ENCODE data around the gene ZNF235.
A peak's percentile ranks its signal among the peaks of the same experiment; 100 is the strongest.
"Not testable (repeated sequence)": the region's sequence is repeated elsewhere in the genome, so short reads cannot be mapped to it uniquely, and the experiment has no call there.

Gene ZNF235

DNA sequence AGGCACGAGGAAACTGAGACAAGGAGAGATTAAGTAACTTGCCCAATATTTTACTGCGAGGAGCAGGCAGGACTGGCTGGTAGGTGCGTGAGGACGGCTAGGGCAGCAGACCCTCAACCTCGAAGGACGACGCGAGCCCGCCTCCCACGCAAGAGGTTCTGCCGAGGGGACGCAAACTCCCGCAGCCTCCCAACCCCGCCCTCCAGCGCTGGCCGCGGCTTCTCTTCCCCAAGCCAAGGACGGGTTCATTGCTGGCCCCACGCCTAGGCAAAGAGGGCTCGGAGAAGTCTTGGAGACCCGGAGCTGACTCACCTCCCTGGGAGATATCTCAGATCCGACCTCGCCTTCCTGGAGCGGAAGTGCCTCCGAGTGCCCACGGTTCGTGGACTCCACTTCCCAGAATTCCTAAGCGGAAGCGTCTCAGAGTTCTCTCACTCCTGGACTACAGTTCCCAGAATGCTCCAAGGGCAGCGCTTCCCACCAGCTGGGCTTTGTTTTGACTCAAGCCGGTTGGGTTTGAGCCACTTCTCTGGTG lies at the start of gene ZNF235:
Gene ZNF235 (minus strand): TSS at position 367 of the 535 bp plus-strand sequence. CDS start 1,621 bp downstream, outside the sequence.
- DNase-seq: peak; percentile 90

DNA sequence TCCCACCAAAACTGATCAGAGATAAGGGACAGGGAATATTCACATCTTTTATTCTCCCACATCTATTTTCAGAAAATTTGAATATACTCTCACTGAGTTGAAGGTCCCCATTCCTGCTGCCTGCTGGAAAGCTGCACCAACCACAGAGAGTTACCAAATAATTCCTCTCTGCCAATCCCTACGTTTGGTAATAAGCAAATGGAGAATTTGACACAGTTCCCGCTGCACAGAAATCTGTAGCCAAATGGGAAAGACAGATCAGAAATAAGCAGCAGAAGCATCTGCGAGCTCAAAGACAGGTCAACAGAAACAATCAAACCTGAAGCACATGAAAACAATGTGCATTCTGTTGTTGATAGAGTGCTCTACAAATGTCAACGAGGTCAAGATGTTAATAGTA lies 41.7 kb upstream of the ZNF235 start:
- no peak for DNase-seq

DNA sequence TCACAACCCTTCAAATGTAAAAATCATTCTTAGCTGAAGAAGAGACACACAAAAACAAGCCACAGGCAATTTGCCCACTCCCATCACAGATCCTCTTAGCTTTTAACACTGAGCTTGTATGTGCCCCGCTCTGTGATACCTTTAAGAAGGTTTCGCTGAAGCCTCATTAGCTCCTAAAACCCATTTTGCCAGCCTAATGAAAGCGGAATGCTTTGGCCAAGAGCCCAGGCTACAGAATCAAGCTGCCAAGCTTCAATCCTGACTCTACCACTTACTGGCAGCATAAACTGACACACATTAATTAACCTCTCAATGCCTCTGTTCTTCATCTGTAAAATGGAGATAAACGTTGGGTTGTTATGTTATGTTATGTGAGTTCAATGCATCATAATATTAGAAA lies 41.1 kb upstream of the ZNF235 start:
- no peak for DNase-seq

DNA sequence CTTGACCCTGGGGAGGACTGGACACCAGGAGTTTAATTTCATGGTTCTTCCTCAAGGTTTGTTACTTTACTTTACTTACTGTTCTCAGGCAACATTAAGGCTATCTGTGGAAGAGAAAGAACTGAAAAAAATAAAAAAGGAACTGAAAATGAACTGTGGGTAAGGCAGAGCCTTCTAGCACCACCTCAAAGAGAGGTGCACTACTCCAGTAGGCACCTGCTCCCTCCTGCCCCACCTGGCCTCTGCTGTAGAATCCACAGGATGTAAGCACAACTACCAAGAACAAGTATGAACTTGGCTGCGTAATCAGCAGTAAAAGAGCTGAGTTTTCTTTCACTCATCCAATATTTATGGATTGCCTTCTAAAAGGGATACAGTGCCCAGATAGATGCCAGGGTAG lies 39.4 kb upstream of the ZNF235 start:
- DNase-seq: no peak

DNA sequence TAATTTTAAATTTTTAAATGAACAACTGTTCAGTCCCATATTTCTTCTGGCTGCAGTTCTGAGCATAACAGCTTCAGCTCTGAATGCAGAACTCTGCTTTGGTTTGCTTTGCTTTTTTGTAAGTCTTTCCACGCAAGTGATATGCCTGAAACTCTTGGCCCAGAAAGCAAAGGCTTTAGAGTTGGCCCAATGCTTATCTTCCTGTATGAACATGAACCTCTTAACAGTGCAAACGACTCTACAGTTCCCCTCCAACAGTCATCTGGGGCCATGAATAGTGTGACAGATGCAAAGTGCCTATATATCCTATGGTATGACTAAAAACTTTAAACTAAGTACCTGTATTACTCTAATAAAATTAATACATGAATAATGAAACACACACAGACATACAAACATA lies 37.0 kb upstream of the ZNF235 start:
- no peak for DNase-seq

DNA sequence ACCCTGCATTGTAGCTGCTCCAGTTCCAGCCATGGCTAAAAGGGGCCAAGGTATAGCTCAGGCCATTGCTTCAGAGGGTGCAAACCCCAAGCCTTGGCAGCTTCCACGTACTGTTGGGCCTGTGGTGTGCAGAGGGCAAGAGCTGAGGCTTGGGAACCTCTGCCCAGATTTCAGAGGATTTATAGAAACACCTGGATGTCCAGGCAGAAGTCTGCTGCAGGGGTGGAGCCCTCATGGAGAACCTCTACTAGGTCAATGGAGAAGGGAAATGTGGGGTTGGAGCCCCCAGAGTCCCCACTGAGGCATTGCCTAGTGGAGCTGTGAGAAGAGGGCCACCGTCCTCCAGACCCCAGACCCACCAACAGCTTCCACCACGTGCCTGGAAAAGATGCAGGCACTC lies 29.8 kb upstream of the ZNF235 start:
- not testable (repeated sequence) for DNase-seq

DNA sequence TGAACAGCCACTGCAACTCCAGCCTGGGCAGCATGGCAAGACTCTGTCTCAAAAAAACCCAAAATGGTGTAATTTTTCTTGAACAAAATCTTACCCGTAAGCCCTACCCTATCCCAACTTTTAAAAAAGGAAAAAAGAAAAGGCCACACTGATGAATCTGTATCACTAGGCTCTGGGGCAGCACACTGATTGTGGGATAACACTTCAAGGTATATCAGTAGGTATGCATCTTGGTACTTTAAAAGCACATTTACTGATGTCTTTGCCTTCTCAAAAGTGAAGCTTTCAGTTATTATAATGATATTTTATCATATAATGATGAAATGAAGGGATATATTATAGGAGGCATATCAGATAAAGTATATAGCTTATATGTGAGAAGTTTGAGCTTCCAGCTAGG lies 27.3 kb upstream of the ZNF235 start:
- DNase-seq: no peak

DNA sequence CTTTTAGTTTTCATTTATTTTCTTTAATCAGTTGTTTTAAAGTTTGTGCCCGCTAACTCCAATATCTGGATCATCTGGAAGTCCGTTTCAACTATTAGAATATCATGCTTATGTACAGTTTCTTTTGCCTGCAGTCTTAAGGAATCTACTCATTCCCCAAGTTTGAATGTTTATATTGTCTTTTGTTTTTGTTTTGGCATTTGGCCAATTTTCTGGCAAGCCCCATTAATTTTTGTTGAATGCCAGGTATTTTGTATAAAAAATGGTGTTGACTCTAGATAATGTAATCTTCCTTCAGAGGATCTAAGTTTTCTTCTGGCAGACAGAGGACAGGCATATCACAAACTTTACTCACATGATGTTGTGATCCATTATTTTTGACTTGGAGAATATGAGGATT lies 11.1 kb upstream of the ZNF235 start:
- DNase-seq: no peak

DNA sequence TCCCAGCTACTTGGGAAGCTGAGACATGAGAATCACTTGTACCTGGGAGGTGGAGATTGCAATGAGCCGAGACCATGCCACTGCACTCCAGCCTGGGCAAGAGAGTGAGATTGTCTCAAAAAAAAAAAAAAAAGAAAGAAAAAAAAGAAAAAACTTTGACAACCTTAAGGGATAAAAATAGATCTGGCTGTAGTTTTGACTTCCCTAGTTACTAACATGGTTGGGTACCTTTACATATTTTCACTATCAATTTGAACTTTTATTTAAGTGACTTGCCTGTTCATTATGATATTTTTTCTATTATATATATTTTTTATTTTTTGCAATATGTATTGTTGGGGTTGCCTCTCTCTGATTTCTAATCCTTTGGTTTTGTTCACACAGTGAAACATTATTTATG lies 8.4 kb upstream of the ZNF235 start:
- DNase-seq: no peak

DNA sequence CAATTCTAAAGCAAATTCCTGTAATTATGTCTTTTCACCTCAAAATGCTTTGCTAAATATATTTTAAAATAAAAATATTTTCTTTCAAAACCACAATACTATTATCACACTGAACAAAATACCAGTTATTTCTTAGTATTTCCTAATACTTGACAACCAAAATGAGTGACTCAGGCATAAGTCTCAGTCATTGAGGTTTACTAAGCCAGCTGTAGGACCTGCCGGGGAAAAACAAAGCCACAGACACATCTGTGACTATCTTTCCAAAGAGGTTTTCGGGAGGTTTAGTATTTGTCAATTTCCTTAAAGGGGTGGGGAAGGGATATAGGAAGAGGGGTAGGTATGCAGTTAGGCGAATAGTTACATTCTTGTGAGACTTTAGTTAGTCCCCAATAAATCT lies 3.2 kb upstream of the ZNF235 start:
- no peak for DNase-seq

DNA sequence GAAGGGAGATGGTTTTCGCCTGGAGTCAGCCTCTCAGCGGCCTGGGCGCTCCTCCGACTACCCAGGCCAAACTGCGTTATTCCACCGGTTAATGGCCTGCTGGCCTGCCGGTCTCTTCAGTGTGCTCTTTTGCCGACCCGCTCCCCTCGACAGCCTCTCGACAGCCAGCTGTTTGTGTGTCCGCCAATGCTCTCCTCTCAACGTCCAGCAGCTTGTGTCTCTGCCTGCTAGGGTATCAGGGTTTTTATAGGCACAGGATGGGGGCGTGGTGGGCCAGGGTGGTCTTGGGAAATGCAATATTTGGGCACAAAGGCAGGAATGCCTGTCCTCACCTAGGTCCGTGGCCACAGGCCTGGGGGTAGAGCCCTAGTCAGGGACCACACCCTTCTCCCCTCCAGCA lies 1.5 kb upstream of the ZNF235 start:
- DNase-seq: no peak

DNA sequence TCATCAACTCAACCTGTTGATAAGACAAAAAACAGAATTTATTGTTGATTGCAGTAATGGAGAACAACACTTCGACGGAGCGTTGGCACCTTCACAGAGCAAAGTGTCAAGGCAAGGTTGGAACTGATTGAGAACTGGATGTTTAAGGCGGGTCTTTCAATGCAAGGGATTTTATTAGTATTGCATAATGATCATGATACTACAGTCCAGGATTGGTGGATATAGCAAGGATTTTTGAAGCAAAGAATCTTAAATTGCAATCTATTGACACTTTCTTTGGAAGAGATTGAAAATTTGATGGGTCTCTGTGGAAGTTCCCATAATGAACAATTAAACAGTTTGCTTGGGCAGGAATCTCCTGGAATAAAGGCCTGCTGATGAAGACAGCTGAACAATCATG lies 632 bp upstream of the ZNF235 start:
- no peak for DNase-seq

DNA sequence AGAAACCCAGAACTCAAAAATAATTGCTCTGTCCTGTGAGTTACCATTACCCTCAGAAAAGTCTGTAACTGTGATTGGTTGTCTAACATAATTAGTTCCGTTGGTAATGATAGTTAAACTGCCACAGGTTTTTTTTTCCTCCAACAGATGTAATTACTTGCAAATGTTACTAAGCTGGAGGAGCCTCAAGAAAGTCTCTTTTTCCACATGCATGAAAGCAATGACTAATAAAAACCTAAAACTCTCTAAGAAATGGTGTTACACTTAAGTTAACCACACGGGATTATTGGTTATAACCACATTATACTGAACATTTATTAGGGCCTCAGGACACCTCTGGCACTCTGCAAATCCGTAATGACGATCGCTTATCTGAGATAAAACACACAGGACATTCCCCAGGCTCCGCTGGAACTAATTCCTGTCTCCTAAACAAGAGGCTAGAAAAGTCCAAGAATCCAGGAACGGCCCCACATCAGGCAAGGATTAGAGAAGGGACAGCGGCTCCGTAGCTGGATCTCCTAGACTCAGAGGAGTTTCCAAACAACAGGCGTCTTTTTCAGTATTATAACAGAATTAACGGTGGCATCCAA lies 753 bp downstream of the ZNF235 start:
- DNase-seq: peak; percentile 10

DNA sequence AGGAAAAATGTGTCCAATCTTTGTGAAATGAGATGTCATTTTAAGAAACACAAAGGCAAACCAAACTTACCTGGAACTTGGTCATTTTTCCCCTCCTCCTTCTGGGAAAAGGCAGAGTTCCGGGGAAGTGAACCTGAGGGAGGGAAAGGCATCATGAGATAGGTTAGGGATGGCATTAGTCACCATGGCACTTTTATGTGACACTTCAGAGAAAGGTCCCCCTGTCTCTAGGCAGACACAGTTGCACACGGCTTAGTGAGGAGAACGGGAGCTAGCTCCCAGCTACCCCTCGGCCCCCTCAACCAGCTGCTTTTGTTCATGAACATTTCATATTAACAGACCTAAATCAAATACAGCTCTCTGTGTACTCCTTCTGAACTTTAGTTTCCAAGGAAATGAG lies 1.5 kb downstream of the ZNF235 start:
- DNase-seq: no peak

DNA sequence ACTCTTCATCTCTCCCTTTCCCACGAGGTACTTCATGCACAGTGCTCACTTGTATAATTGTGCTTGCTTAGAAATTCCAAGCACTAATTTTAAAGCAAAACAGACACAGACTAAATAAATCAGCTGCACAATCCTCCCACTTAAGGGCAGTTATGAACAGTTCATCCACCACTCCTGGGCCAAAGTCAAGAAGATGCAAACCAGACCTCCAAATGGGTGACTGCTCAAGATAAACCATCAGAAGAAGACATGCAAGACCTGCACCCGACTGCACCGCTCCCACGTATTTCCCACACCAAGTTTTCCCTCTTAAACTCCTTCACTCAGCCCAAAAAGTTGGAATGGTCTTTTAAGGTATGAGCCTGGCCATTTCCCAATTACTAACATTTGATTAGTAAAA lies 19.9 kb downstream of the ZNF235 start:
- DNase-seq: no peak

DNA sequence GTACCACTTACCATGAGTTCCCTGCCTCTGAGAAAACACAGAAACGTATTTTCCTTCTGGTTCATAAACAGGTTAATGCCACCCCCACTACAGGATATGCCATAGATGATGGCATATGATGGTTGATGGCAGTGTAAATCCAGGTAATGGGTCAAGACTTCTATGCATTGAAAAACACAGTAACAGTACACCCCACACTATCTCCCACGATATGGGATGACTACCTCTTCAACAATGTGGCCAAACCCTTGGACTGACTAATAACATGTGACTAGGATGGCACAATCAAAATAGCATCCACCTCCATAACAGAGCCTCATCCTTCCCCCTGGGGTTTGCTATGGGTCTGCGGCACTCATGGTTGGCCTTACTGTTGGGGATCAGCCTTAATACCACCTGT lies 22.0 kb downstream of the ZNF235 start:
- DNase-seq: no peak

DNA sequence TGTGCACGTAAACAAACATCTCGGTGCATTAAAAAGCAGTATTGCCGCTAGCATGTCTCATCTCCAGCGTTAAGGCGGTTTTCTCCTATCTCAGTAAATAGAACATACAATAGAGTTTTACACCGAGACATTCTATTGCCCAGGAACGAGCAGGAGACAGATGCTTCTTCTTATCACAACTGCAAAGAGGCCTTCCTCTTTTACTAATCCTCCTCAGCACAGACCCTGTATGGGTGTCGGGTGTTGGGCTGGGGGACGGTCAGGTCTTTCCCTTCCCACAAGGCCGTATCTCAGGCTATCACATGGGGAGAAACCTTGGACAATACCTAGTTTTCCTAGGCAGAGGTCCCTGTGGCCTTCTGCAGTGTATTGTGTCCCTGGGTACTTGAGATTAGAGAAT lies 23.9 kb downstream of the ZNF235 start:
- no peak for DNase-seq

DNA sequence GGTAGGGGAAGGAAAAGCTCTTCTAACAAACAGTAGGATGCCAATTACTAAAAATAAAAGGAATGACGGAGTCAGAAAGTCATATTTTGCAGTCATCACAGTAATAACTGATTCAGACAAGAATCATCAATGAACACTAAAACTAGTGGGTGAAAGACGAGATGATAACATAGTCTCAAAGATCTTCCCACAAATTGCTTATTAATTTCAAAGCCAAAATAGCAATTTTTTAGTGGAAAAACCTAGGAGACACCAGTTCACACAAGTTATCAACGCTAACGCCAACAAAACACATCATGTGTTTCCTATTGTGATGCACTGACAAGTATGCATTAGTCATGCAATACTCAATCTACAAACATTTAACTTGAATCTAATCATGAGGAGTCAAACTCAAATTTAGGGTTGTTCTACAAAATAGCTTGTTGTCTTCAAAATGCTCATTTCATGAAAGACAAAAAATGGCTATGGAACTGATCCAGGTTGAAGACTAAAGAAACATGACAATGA lies 26.6 kb downstream of the ZNF235 start:
- DNase-seq: no peak

DNA sequence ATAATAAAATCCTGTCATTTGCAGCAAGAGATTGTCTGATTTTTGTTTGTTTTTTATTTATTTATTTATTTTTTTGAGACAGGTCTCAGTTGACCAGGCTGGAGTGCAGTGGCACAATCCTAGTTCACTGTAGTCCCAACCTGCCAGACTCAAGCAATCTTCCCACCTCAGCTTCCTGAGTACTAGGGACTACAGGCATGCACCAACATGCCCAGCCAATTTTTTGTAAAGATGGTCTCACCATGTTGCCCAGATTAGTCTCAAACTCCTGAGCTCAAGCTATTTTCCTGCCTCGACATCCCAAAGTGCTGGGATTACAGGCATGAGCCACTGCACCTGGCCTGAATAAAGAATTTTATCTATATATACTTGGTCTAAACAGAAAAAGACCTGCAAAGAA lies 27.5 kb downstream of the ZNF235 start:
- no peak for DNase-seq

DNA sequence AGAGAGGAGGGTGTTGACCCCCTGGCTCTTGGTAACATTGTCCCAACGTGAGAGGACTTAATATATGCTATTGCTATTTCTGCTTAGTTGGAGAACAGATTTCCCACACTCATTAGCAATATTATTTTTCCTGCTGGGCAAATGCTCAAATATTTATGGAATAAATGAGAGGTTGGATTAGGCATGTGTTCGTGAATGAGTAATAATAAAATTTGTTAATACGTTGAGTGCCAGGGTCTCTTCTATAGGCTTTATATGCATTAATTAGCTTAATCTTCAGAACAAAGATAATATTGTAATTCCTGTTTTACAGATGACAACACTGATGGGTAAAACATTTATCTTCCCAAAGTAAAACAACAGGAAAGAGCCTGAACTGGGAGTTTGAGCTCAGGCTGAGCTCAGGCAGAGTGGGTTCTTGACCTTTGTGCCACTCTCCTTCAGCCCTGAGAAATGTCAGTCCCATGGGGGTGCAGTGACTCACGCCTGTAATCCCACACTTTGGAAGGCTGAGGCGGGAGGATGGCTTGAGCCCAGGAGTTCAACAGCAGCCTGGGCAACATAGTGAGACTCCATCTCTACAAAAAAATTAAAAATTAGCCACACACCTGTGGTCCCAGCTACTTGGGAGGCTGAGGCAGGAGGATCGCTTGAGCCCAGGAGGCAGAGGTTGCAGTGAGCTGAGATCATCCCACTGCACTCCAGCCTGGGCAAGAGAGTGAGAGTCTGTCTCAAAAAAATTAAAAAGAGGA lies 44.0 kb downstream of the ZNF235 start:
- DNase-seq: no peak

DNA sequence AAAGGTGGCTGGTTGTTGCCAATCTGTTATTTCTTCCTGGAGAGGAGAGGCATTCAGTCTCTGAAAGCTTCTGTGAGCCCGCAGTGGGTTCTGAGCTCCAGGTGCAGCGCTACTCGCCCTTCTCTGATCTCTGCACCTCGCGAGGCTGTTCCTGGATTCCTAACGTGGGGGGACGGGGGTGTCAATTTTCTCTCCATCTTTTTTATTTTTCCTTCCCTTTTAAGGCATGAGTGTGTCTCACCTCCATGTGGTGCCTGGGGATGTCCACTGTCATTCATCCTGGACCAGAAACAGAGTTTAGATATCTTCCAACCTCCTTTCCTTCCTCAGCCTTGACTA lies 44.5 kb downstream of the ZNF235 start:
- no peak for DNase-seq

DNA sequence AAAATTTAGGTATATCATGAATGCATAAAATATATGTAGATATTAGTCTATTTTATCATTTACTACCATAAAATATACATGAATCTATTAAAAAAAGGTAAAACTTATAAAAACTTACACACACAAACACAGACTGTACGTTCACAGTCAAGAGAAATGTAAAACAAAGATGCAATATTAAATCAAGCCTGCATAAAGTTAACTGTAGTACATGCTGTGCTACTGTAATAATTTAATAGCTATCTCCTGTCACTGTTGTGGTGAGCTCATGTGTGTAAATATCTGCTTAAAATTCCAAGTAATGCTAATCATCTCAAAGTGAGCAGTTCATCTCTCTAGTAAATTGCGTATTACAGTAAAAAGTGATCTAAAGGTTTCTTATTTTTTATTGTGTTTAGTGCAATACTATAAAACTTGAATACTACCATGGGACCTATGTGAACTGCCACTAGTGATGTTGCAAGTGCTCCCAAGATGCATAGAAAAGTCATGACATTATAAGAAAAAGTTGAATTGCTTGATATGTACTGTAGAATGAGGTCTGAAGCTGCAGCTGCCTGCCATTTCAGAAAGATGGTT lies 45.9 kb downstream of the ZNF235 start:
- no peak for DNase-seq

DNA sequence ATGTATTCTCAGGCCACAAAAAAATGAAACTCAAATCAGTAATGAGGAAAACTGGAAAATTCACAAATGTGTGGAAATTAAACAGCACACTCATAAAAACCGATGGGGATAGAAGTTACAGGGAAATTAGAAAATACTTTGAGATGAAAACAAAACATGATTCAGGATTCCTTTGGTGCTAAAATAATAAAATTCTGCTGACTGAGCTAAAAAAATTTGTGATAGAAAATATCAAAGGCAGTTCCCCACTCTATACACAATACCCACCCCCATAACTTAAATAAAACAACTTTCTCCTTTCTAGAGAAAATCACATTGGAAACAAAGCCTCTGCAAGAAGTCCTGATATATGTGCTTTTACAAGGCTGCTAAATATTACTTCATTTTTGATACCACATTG lies 46.7 kb downstream of the ZNF235 start:
- DNase-seq: no peak

DNA sequence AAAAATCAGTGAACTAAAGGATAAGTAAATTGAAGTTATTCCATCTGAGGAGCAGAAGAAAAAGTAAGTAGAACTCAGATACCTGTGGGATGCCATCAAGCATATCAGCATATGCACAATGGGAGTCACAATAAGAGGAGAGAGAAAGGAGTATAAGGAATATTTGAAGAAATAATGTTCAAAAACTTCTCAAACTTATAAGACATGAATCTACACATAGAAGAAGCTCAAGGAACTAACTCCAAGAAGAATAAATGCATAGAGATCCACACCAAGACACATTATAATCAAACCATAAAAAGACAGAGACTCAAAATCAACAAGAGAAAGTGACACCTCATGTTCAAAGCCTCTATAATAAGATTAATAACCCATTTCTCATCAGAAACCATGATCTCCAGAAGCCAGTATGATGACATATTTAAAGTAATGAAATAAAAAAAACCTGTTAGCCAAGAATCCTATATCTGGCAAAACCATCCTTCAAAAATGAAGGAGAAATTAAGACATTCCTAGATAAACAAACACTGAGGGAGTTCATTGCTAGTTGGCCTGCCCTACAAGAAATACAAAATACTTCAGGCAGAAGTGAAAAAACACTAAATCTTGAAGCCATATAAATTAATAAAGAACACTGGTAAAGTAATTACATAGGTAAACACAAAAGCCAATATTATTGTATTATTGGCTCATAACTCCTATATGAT lies 49.0 kb downstream of the ZNF235 start:
- no peak for DNase-seq
